ENCODE data around the gene GATAD2A. TPM values are rescaled to one million over a fixed set of nuclear protein-coding genes. Genes with fewer than 3 reads are reported as not detected.

The GATAD2A gene
- total and polyA plus RNA-seq, 2 of the 8 experiments (the other 6 are each of a cell fraction or from before 2014, with no cell fraction given), result 38.4 to 205 TPM

DNA sequence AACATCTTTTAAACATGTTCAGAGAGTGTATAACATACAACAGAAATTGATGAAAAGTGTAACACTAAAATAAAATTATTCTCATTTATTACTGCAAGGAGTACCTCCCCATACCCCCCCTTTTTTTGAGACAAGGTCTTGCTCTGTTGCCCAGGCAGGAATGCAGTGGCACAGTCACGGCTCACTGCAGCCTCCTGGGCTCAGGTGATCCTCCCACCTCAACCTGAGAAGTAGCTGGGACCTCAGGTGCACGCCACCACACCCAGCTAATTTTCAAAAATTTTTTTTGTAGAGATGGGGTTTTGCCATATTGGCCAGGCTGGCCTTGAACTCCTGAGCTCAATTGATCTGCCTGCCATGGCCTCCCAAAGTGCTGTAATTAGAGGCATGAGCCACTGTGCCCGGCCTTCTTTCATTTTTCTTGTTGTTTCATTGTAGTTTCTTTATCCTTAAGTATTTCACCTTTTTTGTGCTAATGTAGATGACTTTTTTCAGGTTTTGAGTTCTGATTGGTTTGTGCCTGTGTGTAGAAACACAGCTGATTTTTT is 28.3 kb downstream of the GATAD2A start:
- no peak overlapping the region for H4K5ac ChIP-seq (ENCODE audit: insufficient read length, low read depth, low read length)
- no peak overlapping the region for H3K4ac ChIP-seq (replicated peaks; ENCODE audit: insufficient read length, low read depth, low read length)
- H2BK120ac ChIP-seq (replicated peaks; ENCODE audit: low read depth, low read length), result no peak overlapping the region
- peaks cover 40% of the 10 kb centered on the region for H3K79me1 ChIP-seq (ENCODE audit: low read depth, low read length)
- no peak overlapping the region for H4K8ac ChIP-seq (ENCODE audit: extremely low read depth, insufficient read depth, low read length)
- no peak overlapping the region for H3K27ac ChIP-seq (ENCODE audit: low read depth, low read length)
- no peak overlapping the region for H3K56ac ChIP-seq (replicated peaks; ENCODE audit: insufficient read length, low read depth, low read length)
- no peak overlapping the region for H3K14ac ChIP-seq (ENCODE audit: insufficient read length)
- no peak overlapping the region; a peak in 1 of 7 replicates for H3K9ac ChIP-seq (replicated peaks in 1 of 4; ENCODE audit: extremely low read depth in 1 of 4, low read depth in 3 of 4, low read length in 3 of 4)
- H3K9me3 ChIP-seq (ENCODE audit: insufficient read depth in 2 of 2, low read depth in 1 of 2, low read length in 1 of 2), result no peaks in the 10 kb centered on the region
- H3K4me2 ChIP-seq (ENCODE audit: insufficient read depth in 1 of 2, low read depth in 2 of 2, low read length in 2 of 2), result no peak overlapping the region
- 82% methylated on average over 3 of the region's 3 CpGs; no CpG with 5 or more reads in 1 of the 2 experiments for WGBS, 2 experiments (ENCODE audit: extremely low coverage in 1 of 2, insufficient coverage in 1 of 2, insufficient read length in 1 of 2, insufficient replicate concordance in 2 of 2, low coverage in 1 of 2, low lambda C conversion rate in 2 of 2, missing lambda C conversion rate in 1 of 2)
- no peak overlapping the region for H2BK15ac ChIP-seq (ENCODE audit: low read length)
- no peak overlapping the region for H4K91ac ChIP-seq (replicated peaks; ENCODE audit: insufficient read length, low read length)
- no peak overlapping the region for H3K23ac ChIP-seq (ENCODE audit: insufficient read length)
- H2AFZ ChIP-seq (ENCODE audit: low read length), result no peak overlapping the region
- DNase-seq (ENCODE audit: low read depth in 1 of 2, low spot score in 2 of 2) (no peak), FAIRE-seq (no peak)
- no peak overlapping the region for H2BK5ac ChIP-seq (ENCODE audit: low read depth, low read length)
- TF ChIP-seq SP2 (IDR thresholded peaks at IDR 0.05; ENCODE audit: low read length), result no peak
- no peak for TF ChIP-seq EZH2 (IDR thresholded peaks at IDR 0.05; ENCODE audit: low read depth, low read length, severe bottlenecking)
- TF ChIP-seq CREB1 (IDR thresholded peaks at IDR 0.05), result no peak
- no peak for TF ChIP-seq BRCA1 (IDR thresholded peaks at IDR 0.05; ENCODE audit: low read depth, low read length)
- TF ChIP-seq JUND (IDR thresholded peaks at IDR 0.05; ENCODE audit: low read length), result no peak
- no peak for TF ChIP-seq SUZ12 (IDR thresholded peaks at IDR 0.05; ENCODE audit: low read length)
- ChIA-PET CTCF (ENCODE audit: partially characterized antibody) (interaction anchor here (0.8 to 2.4 kb wide), 3 partner anchors 25 to 57 kb away, joined by 3 to 6 read pairs (median 3); no protein-coding TSS in a partner anchor), POLR2A (ENCODE audit: partially characterized antibody) (interaction anchor here (0.6 to 0.8 kb wide), 2 partner anchors 14 to 69 kb away, joined by 3 read pairs; no protein-coding TSS in a partner anchor)
- H3K27me3 ChIP-seq (replicated peaks in 1 of 4; ENCODE audit: control insufficient read depth in 3 of 4, extremely low read depth in 1 of 4, insufficient read depth in 3 of 4, low read length in 3 of 4), result no peaks in the 10 kb centered on the region; a peak in 1 of 7 replicates
- no peak overlapping the region for H2BK12ac ChIP-seq (ENCODE audit: low read depth, low read length)
- H3K23me2 ChIP-seq (ENCODE audit: low read depth, low read length), result no peaks in the 10 kb centered on the region
- H3K4me1 ChIP-seq (replicated peaks in 1 of 4; ENCODE audit: control insufficient read depth in 3 of 4, insufficient read depth in 4 of 4, low read length in 3 of 4), result no peaks in the 10 kb centered on the region; a peak in 2 of 7 replicates
- H3K79me2 ChIP-seq (ENCODE audit: control insufficient read depth in 1 of 2, insufficient read depth in 2 of 2, low read length in 2 of 2), result peaks cover 26 to 100% of the 10 kb centered on the region in 2 experiments
- H4K20me1 ChIP-seq (replicated peaks in 1 of 2; ENCODE audit: control insufficient read depth in 1 of 2, insufficient read depth in 2 of 2, low read length in 2 of 2), result peaks cover 37 to 49% of the 10 kb centered on the region in 2 experiments
- no peak overlapping the region for H3K4me3 ChIP-seq (ENCODE audit: extremely low read depth in 1 of 4, insufficient read depth in 2 of 4, low read depth in 3 of 4, low read length in 4 of 4)
- H3K36me3 ChIP-seq (ENCODE audit: control insufficient read depth in 2 of 4, insufficient read depth in 4 of 4, low read length in 3 of 4), result no peaks in the 10 kb centered on the region
- H3K18ac ChIP-seq (ENCODE audit: extremely low read depth, low read length), result no peak overlapping the region
- no peak overlapping the region for H2AK5ac ChIP-seq (ENCODE audit: low read depth, low read length)
- no peak overlapping the region for H2BK20ac ChIP-seq (ENCODE audit: low read length)

All from H1 (cell line).